Fibroblast of mammary gland (primary cell): Measurements from ENCODE around the gene ZNF22.
"Not testable (repeated sequence)": the region's sequence is repeated elsewhere in the genome, so short reads cannot be mapped to it uniquely, and the experiment has no call there.

ENCODE experiments used
- DNase-seq: peaks from one replicate; pipeline ENCODE4 v3.0.0-alpha.2; 2010; ENCODE audit warnings: low read depth
- H3K4me3 ChIP-seq: 2 replicates; pipeline ENCODE4 v1.5.1; 2011; ENCODE audit warnings: low read depth, mild to moderate bottlenecking, low read length, moderate library complexity; ENCODE audit not compliant: control insufficient read depth
- CTCF ChIP-seq: conservative IDR thresholded peaks from 2 replicates; pipeline ENCODE4 v1.5.1; 2011; ENCODE audit warnings: low read depth, low read length, inconsistent platforms; ENCODE audit not compliant: control insufficient read depth, insufficient read depth

ZNF22 gene

GRCh38 chr10:45005284-45005683 lies 4.6 kb downstream of the ZNF22 start:
- no peak overlapping the region for H3K4me3 ChIP-seq
- TF ChIP-seq CTCF: no peak
- no peak for DNase-seq

- DNase-seq: no peak
Measured at GRCh38 chr10:45006276-45007030, 5.7 kb downstream of the ZNF22 start.

GRCh38 chr10:45008524-45009161 lies 7.9 kb downstream of the ZNF22 start:
- peak; percentile 91 for DNase-seq

More at GRCh38 chr10:45006276-45007030, 5.7 kb downstream of the ZNF22 start:
- H3K4me3 ChIP-seq: no peak overlapping the region
- TF ChIP-seq CTCF: no peak

GRCh38 chr10:45014557-45014956 lies 13.8 kb downstream of the ZNF22 start:
- not testable (repeated sequence) for DNase-seq, H3K4me3 ChIP-seq

More at GRCh38 chr10:45008524-45009161, 7.9 kb downstream of the ZNF22 start:
- peak; percentile 76 for TF ChIP-seq CTCF
- no peak overlapping the region for H3K4me3 ChIP-seq

- no peak for TF ChIP-seq CTCF
- H3K4me3 ChIP-seq: no peak overlapping the region
- no peak for DNase-seq
Measured at GRCh38 chr10:45015590-45015989, 14.9 kb downstream of the ZNF22 start.

GRCh38 chr10:45023426-45023825 lies 22.7 kb downstream of the ZNF22 start:
- TF ChIP-seq CTCF: no peak
- no peak overlapping the region for H3K4me3 ChIP-seq
- peak; percentile 27 for DNase-seq

- DNase-seq: peak; percentile 15
- TF ChIP-seq CTCF: no peak
- H3K4me3 ChIP-seq: no peak overlapping the region
Measured at GRCh38 chr10:45034301-45034700, 33.6 kb downstream of the ZNF22 start.
